Kidney epithelial cell (primary cell): ENCODE data around the gene FIGN. TPM values are rescaled to one million over a fixed set of nuclear protein-coding genes. Genes with fewer than 3 reads are reported as not detected.

Experiments
- DNase-seq: peaks from one replicate; pipeline ENCODE4 v3.0.0-alpha.2; 2010; ENCODE audit warnings: low read depth
- H3K27me3 ChIP-seq: 2 replicates; pipeline ENCODE4 v1.6.0; 2011; ENCODE audit warnings: low read length; ENCODE audit not compliant: control insufficient read depth, insufficient read depth
- H3K36me3 ChIP-seq: 2 replicates; pipeline ENCODE4 v1.5.1; 2011; ENCODE audit warnings: low read length; ENCODE audit not compliant: control insufficient read depth, insufficient read depth
- H3K4me3 ChIP-seq: 2 replicates; pipeline ENCODE4 v1.5.1; 2011; ENCODE audit warnings: low read depth, mild to moderate bottlenecking, control low read depth, low read length
- CTCF ChIP-seq: IDR thresholded peaks from 2 replicates; pipeline ENCODE4 v1.5.1; 2011; ENCODE audit warnings: mild to moderate bottlenecking, moderate library complexity, low read length, control low read depth, inconsistent platforms; ENCODE audit not compliant: insufficient read depth, poor library complexity, severe bottlenecking
- total RNA-seq: library from RNA; depleted of rRNA; stranded (reverse); fragments of >200 nt; gene quantifications from 2 replicates; pipeline ENCODE4 v1.2.3, GENCODE V29; 2015

FIGN gene
- total RNA-seq, 1 donor from 2014 or later, result 1.8 TPM

DNA sequence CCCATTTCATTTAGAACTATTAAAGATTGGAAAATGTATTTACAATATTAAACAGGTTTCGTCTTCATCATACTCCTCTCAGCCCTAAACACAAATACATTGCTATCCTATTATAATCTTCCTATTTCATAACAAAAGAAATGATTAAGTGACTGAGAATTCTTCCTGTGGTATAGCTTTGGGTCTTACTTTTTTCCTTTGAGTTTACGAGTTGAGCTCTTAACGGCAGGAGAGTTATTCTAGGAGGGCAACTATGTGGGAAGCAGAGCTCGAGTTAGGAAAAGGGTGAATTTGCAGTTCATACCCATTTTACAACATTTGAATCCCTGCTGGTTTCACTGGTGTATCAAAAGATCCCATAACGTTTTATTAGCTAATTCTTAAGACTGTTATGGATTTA is 105.0 kb downstream of the FIGN start:
- Histone ChIP-seq H3K36me3 (no peaks in the 10 kb centered on the region), H3K4me3 (no peak overlapping the region), H3K27me3 (no peaks in the 10 kb centered on the region)
- DNase-seq, result no peak
- TF ChIP-seq CTCF, result no peak

DNA sequence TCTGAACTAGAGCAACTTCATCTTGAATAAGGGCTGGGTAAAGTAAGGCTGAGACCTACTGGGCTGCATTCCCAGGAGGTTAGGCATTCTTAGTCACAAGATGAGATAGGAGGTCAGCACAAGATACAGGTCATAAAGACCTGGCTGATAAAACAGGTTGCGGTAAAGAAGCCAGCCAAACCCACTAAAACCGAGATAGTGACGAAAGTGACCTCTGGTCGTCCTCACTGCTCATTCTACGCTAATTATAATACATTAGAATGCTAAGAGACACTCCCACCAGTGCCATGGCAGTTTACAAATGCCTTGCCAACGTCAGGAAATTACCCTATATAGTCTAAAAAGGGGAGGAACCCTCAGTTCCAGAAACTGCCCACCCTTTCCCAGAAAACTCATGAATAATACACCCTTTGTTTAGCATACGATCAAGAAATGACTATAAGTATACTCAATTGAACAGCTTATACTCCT is 109.1 kb downstream of the FIGN start:
- H3K4me3 ChIP-seq, result no peak overlapping the region
- DNase-seq, result no peak
- TF ChIP-seq CTCF, result no peak
- no peaks in the 10 kb centered on the region for H3K36me3 ChIP-seq
- no peaks in the 10 kb centered on the region for H3K27me3 ChIP-seq

DNA sequence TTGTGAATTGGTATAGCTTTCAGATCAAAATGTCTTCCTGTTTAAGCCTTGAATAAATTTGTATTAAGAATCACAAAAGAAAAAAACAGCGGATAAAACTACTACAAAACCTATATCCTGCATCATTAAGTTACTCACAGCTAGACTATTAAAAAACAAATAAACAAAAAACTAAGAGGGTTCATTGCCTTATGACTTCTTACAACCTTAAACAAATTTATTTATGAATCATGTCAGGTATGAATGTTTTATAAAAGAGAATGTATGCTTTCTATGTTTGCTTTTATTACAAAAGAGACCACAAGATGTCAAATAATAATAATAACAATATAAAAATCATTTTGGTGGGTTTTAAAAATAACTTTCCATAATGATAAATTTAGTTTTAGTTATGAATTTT is 109.6 kb downstream of the FIGN start:
- DNase-seq, result no peak
- Histone ChIP-seq H3K27me3 (no peaks in the 10 kb centered on the region), H3K36me3 (no peaks in the 10 kb centered on the region), H3K4me3 (no peak overlapping the region)
- TF ChIP-seq CTCF, result no peak

DNA sequence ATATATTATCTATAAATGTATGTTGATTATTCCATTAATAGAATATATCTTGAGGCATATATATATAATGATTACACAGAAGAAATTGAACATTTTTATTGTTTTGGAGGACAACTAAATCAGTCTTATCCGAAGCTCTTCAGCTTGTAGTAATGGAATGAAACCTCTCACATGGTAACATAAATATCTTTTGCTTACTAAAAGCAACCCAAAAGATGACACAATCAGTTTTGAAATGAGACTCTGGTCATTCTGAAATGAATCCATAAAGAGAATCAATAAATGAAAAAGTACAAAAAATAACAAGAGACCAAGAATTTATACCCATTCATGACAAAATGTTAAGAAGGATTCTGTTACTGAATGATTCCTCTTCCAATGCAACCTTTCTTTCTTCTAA is 110.2 kb downstream of the FIGN start:
- Histone ChIP-seq H3K36me3 (no peaks in the 10 kb centered on the region), H3K27me3 (no peaks in the 10 kb centered on the region), H3K4me3 (no peak overlapping the region)
- no peak for TF ChIP-seq CTCF
- DNase-seq, result no peak

DNA sequence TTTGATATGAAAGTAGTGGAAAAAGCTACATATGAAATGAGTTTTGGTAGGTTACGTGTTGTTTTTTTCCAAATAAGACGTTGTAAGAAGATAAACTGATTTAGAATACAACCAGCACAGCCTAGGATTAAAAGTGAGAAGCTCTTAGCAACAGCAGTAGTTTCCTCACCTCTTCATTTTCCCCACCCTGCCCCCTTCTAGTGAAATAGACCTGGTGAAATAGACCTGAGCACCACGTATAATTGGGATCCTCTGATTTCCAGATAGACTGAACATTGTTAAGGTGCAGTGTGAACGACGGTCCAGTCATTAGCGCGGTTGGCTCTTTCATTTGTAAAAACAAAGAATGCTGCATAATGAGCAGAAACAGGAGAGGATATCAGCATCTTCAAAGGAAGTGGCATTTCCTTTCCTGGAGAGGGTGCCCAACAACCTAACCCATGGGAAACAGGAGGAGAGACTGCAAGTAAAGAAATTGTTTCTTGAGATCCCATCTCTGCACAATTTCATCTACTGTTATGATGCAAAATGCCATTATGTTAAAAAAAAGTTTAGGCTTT is 114.3 kb downstream of the FIGN start:
- Histone ChIP-seq H3K36me3 (no peaks in the 10 kb centered on the region), H3K4me3 (no peak overlapping the region), H3K27me3 (no peaks in the 10 kb centered on the region)
- no peak for TF ChIP-seq CTCF
- DNase-seq, result no peak

DNA sequence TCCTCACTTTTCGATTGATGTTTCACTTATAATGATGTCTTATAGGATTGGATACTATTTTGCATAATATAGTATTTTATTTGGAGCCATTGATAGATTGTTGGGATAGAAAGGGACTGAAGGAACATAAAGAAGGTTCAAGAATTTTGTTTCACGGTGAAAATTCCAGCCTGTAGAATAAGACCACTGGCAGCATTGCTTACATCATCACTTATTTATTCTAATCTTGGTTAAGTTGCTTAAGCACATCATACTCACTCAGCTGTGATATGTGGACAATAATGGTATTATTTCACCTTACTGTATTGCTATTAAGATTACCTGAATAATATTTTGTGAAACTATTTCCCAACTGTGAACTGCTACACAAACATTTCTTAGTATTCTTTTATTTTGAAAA is 118.3 kb downstream of the FIGN start:
- no peak for DNase-seq
- Histone ChIP-seq H3K36me3 (no peaks in the 10 kb centered on the region), H3K27me3 (no peaks in the 10 kb centered on the region), H3K4me3 (no peak overlapping the region)
- no peak for TF ChIP-seq CTCF
